Stomach smooth muscle (tissue), 2 donors: ENCODE results near the gene CERS3.
A peak's percentile ranks its signal among the peaks of the same experiment; 100 is the strongest.

Experiments
- H3K27ac ChIP-seq: one replicate; pipeline ENCODE4 v1.7.0; 2013; ENCODE audit warnings: mild to moderate bottlenecking, low read length, inconsistent platforms
- H3K27me3 ChIP-seq, 2 donors: one replicate each; pipeline ENCODE4 v1.7.0; 2013; ENCODE audit warnings: low read length in 2 of 2; ENCODE audit not compliant: insufficient read depth in 2 of 2, control insufficient read depth in 1 of 2
- H3K36me3 ChIP-seq, 2 donors: one replicate each; pipeline ENCODE4 v1.7.0; 2013; ENCODE audit warnings: low read length in 2 of 2; ENCODE audit not compliant: control insufficient read depth in 2 of 2, insufficient read depth in 2 of 2
- H3K4me1 ChIP-seq: one replicate; pipeline ENCODE4 v1.7.0; 2013; ENCODE audit warnings: low read length; ENCODE audit not compliant: control insufficient read depth, insufficient read depth
- H3K4me3 ChIP-seq, 2 donors: one replicate each; pipeline ENCODE4 v1.7.0; 2013; ENCODE audit warnings: low read length in 2 of 2
- H3K9ac ChIP-seq, 2 donors: one replicate each; pipeline ENCODE4 v1.7.0; 2013; ENCODE audit warnings: low read length in 2 of 2, mild to moderate bottlenecking in 1 of 2
- H3K9me3 ChIP-seq, 2 donors: one replicate each; pipeline ENCODE4 v1.7.0; 2013; ENCODE audit warnings: low read length in 2 of 2; ENCODE audit not compliant: control insufficient read depth in 2 of 2
- donor health status: healthy.
- donor health status: Pancreatic carcinoma.

CERS3 gene

DNA sequence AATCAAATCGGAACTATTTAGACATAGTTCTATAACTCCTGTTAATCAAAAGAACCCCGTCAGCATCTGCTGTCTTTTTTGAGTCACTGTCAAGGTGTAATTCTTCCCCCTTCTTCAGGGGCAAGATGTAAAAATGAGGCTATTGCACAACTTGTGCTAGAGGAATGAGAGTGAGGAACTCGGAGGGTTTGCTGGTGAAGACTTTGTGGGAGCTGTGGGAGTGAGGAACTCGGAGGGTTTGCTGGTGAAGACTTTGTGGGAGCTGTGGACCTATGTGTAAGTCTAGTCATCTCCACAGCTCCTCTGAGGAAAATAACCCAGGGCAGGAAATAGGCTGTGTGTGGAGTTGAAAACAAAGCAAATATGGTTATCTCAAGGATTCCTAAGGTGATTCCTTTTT lies 2.5 kb upstream of the CERS3 start:
- no peaks in the 10 kb centered on the region for H3K4me1 ChIP-seq
- H3K36me3 ChIP-seq = no peaks in the 10 kb centered on the region
- no peak overlapping the region for H3K27ac ChIP-seq
- H3K9ac ChIP-seq = no peak overlapping the region
- no peaks in the 10 kb centered on the region for H3K27me3 ChIP-seq
- no peaks in the 10 kb centered on the region for H3K9me3 ChIP-seq
- H3K4me3 ChIP-seq = no peak overlapping the region

DNA sequence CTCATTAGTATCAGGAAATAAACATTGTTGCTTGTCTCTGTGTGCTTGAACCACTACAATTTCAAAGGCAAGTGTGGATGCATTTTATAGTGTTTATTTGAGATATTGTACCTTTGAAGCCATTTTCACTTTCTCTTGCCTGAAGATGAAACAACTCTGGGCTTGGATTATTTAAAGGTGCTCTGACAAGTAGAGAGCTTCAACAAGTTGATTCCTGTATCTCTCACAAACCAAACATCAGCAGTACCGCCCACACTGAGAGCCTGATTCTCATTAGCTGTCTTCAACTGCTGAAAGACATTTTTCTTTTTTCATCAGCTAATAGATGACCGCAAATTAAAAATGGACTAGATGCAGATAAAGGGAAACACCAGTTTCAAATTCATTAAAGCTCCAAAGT lies 806 bp upstream of the CERS3 start:
- Histone ChIP-seq H3K9ac (no peak overlapping the region), H3K4me1 (peaks cover 4% of the 10 kb centered on the region), H3K27me3 (no peaks in the 10 kb centered on the region), H3K9me3 (no peaks in the 10 kb centered on the region), H3K4me3 (no peak overlapping the region), H3K36me3 (no peaks in the 10 kb centered on the region), H3K27ac (no peak overlapping the region)

DNA sequence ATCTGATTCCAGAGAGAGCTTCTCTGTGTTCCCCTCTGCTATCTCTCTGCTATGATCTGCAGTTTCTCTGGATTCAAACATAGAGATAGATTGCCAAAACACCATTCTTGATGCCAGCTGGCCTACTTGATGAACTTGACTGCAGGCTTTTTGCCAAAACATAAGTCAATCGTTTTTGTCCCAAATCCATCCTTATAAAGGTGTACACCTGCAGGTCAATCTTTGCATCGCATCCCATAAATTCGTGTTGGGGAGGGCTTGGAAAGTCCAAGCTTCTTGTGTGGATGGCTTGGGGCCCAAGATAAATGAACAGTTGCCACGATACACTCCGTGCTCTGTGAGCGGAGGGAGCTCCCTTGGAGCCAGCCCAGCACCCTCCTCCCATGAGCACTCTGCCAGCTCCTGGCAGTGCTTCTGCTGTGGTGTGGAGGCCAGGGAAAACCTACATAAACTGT lies 2.7 kb downstream of the CERS3 start:
- no peak overlapping the region for H3K4me3 ChIP-seq
- H3K9me3 ChIP-seq = no peaks in the 10 kb centered on the region
- peaks cover 4% of the 10 kb centered on the region for H3K4me1 ChIP-seq
- H3K36me3 ChIP-seq = no peaks in the 10 kb centered on the region
- no peak overlapping the region for H3K9ac ChIP-seq
- no peak overlapping the region for H3K27ac ChIP-seq
- no peaks in the 10 kb centered on the region for H3K27me3 ChIP-seq

DNA sequence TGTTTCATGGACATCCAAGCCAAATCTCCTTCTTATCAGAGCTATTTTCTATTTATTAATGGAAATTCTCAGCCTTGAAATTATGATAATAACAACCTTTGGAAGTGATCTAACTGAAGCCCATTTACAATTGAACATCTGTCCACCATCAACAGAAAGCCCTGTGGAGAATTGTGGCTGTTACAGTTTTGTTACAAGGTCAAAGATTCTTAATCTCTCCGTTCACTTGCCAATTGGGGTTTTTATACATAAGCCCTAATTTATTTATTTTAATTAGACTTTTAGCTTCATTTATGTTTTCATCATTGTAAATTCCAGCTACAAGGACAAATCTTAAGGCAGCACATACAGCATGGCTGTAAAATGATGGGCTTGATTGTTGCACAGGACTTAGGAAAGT lies 3.3 kb downstream of the CERS3 start:
- Histone ChIP-seq H3K36me3 (no peaks in the 10 kb centered on the region), H3K4me3 (no peak overlapping the region), H3K27ac (no peak overlapping the region), H3K4me1 (peaks cover 4% of the 10 kb centered on the region), H3K9me3 (no peaks in the 10 kb centered on the region), H3K27me3 (no peaks in the 10 kb centered on the region), H3K9ac (no peak overlapping the region)

DNA sequence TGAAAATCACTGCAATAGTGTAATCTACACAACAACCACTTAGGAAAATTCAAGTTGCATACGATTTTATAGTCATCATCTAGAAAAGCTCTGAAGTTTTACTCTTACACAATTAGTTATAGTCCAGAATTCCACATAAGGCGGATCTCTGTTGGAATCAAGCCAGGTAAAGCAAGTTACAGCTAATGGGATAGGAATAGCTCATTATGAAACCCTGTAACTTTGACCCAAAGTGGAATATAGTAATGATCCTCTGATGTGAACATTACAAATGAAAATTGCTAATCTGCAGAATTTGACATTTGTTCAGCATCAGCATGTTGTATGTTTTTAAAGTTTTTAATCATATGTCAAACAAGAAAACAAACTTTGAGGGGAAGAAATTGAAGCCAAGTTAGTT lies 4.4 kb downstream of the CERS3 start:
- no peak overlapping the region for H3K27ac ChIP-seq
- H3K9ac ChIP-seq = no peak overlapping the region
- H3K27me3 ChIP-seq = no peaks in the 10 kb centered on the region
- H3K9me3 ChIP-seq = no peaks in the 10 kb centered on the region
- H3K4me1 ChIP-seq = peaks cover 4% of the 10 kb centered on the region
- H3K36me3 ChIP-seq = no peaks in the 10 kb centered on the region
- no peak overlapping the region for H3K4me3 ChIP-seq

- Histone ChIP-seq H3K4me1 (peaks cover 6% of the 10 kb centered on the region), H3K9me3 (no peaks in the 10 kb centered on the region), H3K27me3 (no peaks in the 10 kb centered on the region), H3K4me3 (no peak overlapping the region), H3K27ac (no peak overlapping the region), H3K9ac (no peak overlapping the region), H3K36me3 (no peaks in the 10 kb centered on the region)
Measured at GRCh38 chr15:100521907-100522306, 6.8 kb downstream of the CERS3 start.

- H3K4me1 ChIP-seq = peaks cover 2% of the 10 kb centered on the region
- no peak overlapping the region for H3K27ac ChIP-seq
- no peaks in the 10 kb centered on the region for H3K9me3 ChIP-seq
- no peaks in the 10 kb centered on the region for H3K36me3 ChIP-seq
- no peaks in the 10 kb centered on the region for H3K27me3 ChIP-seq
- no peak overlapping the region for H3K4me3 ChIP-seq
- H3K9ac ChIP-seq = no peak overlapping the region
Measured at GRCh38 chr15:100520132-100520921, 8.4 kb downstream of the CERS3 start.

- Histone ChIP-seq H3K27me3 (no peaks in the 10 kb centered on the region), H3K4me1 (peaks cover 2% of the 10 kb centered on the region), H3K4me3 (no peak overlapping the region), H3K9ac (no peak overlapping the region), H3K36me3 (no peaks in the 10 kb centered on the region), H3K9me3 (no peaks in the 10 kb centered on the region), H3K27ac (no peak overlapping the region)
Measured at GRCh38 chr15:100517846-100518245, 10.9 kb downstream of the CERS3 start.

GRCh38 chr15:100516643-100517512 lies 11.9 kb downstream of the CERS3 start:
- Histone ChIP-seq H3K9ac (no peak overlapping the region), H3K36me3 (no peaks in the 10 kb centered on the region), H3K4me3 (no peak overlapping the region), H3K9me3 (no peaks in the 10 kb centered on the region), H3K27ac (peak overlapping the region; percentile 7), H3K4me1 (peaks cover 2% of the 10 kb centered on the region), H3K27me3 (no peaks in the 10 kb centered on the region)

- no peaks in the 10 kb centered on the region for H3K27me3 ChIP-seq
- no peaks in the 10 kb centered on the region for H3K36me3 ChIP-seq
- H3K9ac ChIP-seq = no peak overlapping the region
- H3K4me1 ChIP-seq = peaks cover 2% of the 10 kb centered on the region
- no peaks in the 10 kb centered on the region for H3K9me3 ChIP-seq
- no peak overlapping the region for H3K27ac ChIP-seq
- no peak overlapping the region for H3K4me3 ChIP-seq
Measured at GRCh38 chr15:100515758-100516157, 13.0 kb downstream of the CERS3 start.
